ENCODE measurements around the gene SMIM17.
A peak's percentile ranks its signal among the peaks of the same experiment; 100 is the strongest.

Gene SMIM17

DNA sequence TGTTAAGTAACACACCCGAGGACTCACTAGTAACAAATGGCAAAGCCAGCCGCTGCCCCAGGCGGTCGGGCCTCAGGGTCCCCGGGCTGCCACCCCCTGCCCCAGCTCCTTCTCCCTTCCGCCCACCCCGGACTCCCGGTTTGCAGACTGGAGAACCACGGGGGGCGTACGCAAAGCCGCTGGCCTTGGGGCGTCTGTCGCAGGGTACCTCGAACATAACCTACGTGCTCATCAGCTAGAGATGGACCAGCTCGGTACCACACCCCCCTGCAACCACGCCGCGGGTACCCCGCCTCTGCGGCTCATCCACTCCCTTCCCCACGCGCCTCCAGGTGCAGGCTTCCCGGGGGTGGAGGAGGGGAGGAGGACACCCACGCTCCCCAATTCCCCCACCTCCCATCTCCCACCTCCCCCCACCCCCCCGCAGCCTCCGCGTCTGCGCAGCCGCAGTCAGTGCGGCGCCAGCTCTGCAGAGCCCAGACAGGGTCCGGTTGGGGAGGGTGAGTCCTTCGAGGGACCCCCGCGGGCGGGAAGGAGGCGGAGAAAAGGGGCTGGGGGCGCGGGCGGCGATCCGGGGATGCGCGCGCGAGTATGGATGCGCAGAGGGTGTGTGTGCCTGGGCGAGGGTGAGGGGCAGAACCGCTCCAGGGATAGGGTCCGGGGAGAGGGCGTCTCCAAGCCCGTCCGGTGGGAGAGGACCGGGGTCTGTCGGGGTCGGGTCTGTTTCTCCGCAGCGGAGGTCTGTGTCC is at the start of gene SMIM17:
SMIM17 (plus strand) TSS at position 449 of the 749 bp plus-strand sequence. CDS start 2,509 bp downstream, outside the sequence.
- peaks cover 8% of the 10 kb centered on the region for H3K27me3 Mint-ChIP-seq
- intact Hi-C loops (cut with micrococcal nuclease) = no loop called here
- no peaks in the 10 kb centered on the region for H3K36me3 Mint-ChIP-seq (ENCODE audit: low read depth)
- no peak within 1 kb of the TSS for H3K4me3 Mint-ChIP-seq
- H3K27ac Mint-ChIP-seq = no peak within 1 kb of the TSS
- no peaks in the 10 kb centered on the region for H3K4me1 Mint-ChIP-seq (ENCODE audit: low read depth)
- peaks cover 72% of the 10 kb centered on the region for H3K9me3 Mint-ChIP-seq

DNA sequence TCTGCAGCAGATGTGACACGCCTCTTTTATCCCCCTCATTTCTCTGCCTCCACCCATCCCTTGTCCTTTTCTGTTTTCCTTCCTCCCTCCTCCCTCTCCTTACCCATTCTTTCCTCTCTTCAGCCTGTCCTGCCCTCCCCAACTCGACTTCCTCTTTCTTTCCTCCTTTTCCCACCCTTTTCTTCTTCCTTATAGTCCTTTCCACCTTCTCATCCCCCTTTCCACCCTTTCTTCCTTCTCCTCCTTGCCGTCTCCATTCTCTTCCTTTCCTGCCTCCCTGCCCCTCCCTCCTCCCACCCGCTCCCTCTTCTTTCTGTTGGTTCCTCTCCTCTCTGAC is 48.5 kb upstream of the SMIM17 start:
- peaks cover 68% of the 10 kb centered on the region for H3K9me3 Mint-ChIP-seq
- H3K27me3 Mint-ChIP-seq = no peaks in the 10 kb centered on the region
- intact Hi-C loops (cut with micrococcal nuclease) = no loop called here
- peak overlapping the region; percentile 89 for H3K4me3 Mint-ChIP-seq
- H3K4me1 Mint-ChIP-seq (ENCODE audit: low read depth) = peaks cover 19% of the 10 kb centered on the region
- H3K36me3 Mint-ChIP-seq (ENCODE audit: low read depth) = peaks cover 38% of the 10 kb centered on the region
- H3K27ac Mint-ChIP-seq = peak overlapping the region; percentile 82

DNA sequence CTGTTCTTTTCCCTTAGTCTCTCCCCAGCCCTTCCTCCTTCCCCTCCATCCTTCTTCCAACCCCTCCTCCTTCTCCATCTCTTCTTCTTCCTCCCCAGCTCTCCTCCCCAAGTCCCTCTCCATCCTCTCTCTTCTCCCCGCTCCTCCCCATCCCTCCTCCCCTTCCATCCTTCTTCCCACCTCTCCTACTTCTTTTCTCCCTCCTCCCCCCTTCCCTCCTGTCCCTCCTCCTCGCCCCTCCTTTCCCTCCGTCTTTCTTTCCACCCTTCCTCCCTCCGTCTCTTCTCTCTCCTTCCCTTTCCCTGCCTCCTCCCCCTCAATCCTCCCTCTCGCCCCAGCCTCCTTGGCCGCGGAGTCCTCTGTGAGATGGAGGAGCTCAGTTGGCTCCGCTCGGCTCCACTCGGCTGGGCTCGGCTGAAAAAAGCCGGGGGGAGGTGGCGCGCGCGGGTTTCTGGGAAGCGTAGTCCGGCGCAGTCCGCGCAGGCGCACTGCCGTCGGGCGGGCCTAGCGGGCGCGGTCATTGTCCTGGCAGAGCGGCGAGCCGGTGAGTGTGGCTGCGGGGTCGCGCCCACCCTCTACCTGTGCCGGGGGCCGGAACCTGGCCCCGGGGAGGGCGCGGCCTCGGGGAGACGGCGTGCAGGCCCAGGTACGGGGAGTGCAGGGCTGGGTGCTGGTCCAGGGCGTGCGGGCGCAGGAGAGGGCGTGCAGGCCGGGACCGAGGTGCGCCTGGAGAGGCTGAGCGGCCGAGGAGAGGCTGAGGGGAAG is 48.0 kb upstream of the SMIM17 start, which contains the start of gene ZNF71:
ZNF71 (plus strand) TSS at position 520 of the 765 bp plus-strand sequence. CDS start 6,257 bp downstream, outside the sequence.
- intact Hi-C loops (cut with micrococcal nuclease) = loop anchor here (1.0 kb wide), 1 partner anchor 28 kb away; the partner anchor contains the start of gene ZNF470
- Mint-ChIP-seq H3K9me3 (peaks cover 62% of the 10 kb centered on the region), H3K4me1 (ENCODE audit: low read depth) (peaks cover 19% of the 10 kb centered on the region), H3K27ac (peak within 1 kb of the TSS; percentile 82), H3K4me3 (peak within 1 kb of the TSS; percentile 89), H3K36me3 (ENCODE audit: low read depth) (peaks cover 38% of the 10 kb centered on the region), H3K27me3 (no peaks in the 10 kb centered on the region)

DNA sequence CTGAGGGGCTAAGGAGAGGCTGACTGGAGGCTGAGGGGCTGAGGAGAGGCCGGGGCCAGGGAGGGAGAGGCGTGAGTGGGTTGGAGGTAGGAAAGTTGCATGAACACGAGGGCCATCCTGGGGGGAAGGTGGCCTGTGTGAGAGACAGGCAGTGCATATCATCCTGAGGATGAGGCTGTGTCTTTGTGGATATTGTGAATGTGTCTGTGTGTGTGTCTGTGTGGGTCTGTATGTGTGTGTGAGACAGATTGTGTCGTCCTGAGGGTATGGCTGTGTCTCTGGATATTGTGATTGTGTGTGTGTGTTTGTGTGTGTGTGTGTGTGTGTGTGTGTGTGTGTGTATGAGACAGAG is 47.4 kb upstream of the SMIM17 start:
- H3K4me1 Mint-ChIP-seq (ENCODE audit: low read depth) = peaks cover 19% of the 10 kb centered on the region
- peak overlapping the region; percentile 82 for H3K27ac Mint-ChIP-seq
- peaks cover 42% of the 10 kb centered on the region for H3K36me3 Mint-ChIP-seq (ENCODE audit: low read depth)
- H3K27me3 Mint-ChIP-seq = no peaks in the 10 kb centered on the region
- H3K9me3 Mint-ChIP-seq = peaks cover 61% of the 10 kb centered on the region
- intact Hi-C loops (cut with micrococcal nuclease) = loop anchor here (1.0 kb wide), 1 partner anchor 28 kb away; the partner anchor contains the start of gene ZNF470
- H3K4me3 Mint-ChIP-seq = peak overlapping the region; percentile 89

DNA sequence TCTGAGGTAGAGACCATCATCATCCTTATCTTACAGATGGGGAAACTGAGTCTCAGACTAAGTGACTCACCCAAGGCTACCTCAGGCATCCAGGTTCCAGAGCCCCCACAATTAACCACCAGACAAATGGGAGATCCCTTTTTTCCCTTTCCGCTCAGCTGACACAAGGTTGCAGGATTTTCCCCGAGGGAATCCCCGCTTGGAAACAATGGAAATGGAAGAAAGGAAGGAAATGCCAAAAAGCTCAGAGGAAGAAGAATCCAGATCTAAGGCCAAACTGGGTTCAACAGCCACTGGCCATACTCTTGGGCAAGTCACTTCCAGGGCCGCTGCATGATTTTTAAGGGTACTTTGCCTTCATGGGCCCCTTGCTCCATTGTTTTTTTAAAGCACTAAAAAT is 46.3 kb upstream of the SMIM17 start:
- Mint-ChIP-seq H3K27ac (no peak overlapping the region), H3K4me1 (ENCODE audit: low read depth) (peaks cover 19% of the 10 kb centered on the region), H3K9me3 (peaks cover 61% of the 10 kb centered on the region), H3K4me3 (no peak overlapping the region), H3K27me3 (no peaks in the 10 kb centered on the region), H3K36me3 (ENCODE audit: low read depth) (peaks cover 53% of the 10 kb centered on the region)
- intact Hi-C loops (cut with micrococcal nuclease) = no loop called here

DNA sequence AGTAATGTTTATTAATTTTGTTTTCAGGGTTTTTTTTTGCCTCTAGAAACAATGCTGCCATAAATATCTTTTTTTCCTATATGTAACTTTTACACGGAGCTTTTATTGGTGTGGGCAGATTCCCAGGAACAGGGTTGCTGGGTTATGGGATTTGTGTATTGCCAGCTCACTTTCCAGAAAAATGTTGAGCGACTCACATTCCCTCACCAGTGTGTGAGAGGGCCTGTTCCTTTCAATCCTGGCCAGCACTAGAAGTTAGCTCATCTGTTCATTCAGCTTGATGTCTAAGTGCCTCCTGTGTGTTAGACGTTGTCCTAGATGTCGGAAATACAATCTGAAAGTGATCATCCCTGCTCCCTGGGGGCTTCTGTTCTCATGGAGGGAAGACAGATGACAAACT is 45.3 kb upstream of the SMIM17 start:
- Mint-ChIP-seq H3K27me3 (no peaks in the 10 kb centered on the region), H3K27ac (no peak overlapping the region), H3K36me3 (ENCODE audit: low read depth) (peaks cover 63% of the 10 kb centered on the region), H3K4me3 (no peak overlapping the region), H3K4me1 (ENCODE audit: low read depth) (peaks cover 19% of the 10 kb centered on the region), H3K9me3 (peaks cover 61% of the 10 kb centered on the region)
- intact Hi-C loops (cut with micrococcal nuclease) = no loop called here

DNA sequence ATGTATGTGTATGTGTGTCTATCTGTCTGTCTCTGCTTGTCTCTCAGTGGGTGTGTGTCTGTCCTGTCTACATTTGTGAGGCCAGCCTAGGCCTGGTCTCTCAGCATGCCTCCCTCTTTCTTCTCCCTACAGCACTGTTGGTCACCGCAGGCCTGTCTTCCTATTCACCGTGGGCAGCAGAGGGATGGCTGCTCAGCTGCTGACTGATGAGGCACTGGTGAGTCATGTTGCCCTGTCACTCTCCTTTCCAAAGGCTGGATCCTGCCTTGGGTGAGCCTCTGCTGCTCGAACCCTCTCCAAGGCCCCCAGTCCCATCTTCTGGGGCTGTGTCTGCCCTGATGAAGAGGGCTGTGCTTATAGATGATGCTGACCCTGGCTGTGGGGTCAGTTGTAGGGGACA is 41.6 kb upstream of the SMIM17 start:
- Mint-ChIP-seq H3K27me3 (no peaks in the 10 kb centered on the region), H3K4me3 (no peak overlapping the region), H3K4me1 (ENCODE audit: low read depth) (peaks cover under 1% of the 10 kb centered on the region), H3K27ac (no peak overlapping the region), H3K36me3 (ENCODE audit: low read depth) (peaks cover 68% of the 10 kb centered on the region), H3K9me3 (peaks cover 81% of the 10 kb centered on the region)
- intact Hi-C loops (cut with micrococcal nuclease) = no loop called here

DNA sequence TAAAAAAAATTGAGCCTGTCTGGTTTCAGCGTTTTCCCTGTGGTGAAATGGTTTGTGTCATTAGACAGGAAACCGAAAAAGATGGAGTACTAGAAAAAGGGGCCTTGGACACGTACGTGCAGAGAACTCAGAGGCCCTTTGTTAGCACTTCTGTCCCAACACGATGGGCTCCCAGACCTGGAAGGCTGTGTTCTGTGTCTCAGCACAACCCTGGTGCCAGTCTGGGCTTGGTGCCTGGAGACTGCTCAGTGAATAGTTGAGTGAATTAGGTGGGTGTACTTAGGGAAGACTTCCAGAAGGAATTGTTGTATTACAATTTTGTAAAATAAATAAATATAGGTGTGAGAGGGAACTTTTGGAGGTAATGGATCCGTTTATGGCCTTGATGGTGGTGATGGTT is 39.1 kb upstream of the SMIM17 start:
- H3K9me3 Mint-ChIP-seq = peaks cover 91% of the 10 kb centered on the region

DNA sequence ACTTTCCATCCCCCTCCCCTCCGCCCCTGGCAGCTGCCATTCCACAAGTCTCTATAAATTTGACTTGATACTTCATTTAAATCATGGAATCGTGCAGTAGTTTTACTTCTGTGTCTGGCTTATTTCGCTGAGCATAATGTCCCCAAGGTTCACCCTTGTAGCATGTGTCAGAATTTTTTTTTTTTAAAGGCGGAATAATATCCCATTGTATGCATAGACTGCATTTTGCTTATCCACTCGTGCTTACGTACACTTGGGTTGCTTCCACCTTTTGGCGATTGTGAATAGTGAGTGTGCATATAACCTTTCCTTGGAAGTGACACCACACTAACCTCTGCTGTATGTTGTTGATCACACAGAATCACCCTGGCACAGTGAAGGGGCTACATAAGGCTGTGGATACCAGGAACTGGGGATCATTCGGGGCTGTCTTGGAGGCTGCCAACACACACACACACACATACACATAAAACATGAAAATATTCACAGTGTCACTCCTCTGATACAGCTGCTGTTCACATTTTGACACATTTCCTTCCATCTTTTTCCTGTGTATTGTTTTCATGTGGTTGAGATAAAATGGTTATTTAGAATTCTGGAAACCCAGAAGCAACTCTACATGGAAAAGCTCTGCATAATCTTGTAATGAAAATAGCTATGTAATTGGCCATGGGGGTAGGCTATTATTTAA is 34.5 kb upstream of the SMIM17 start:
- no peaks in the 10 kb centered on the region for H3K27me3 Mint-ChIP-seq
- no peak overlapping the region for H3K4me3 Mint-ChIP-seq
- H3K27ac Mint-ChIP-seq = no peak overlapping the region
- intact Hi-C loops (cut with micrococcal nuclease) = no loop called here
- H3K36me3 Mint-ChIP-seq (ENCODE audit: low read depth) = peaks cover 73% of the 10 kb centered on the region
- H3K9me3 Mint-ChIP-seq = peaks cover 99% of the 10 kb centered on the region
- H3K4me1 Mint-ChIP-seq (ENCODE audit: low read depth) = no peaks in the 10 kb centered on the region

More for the DNA sequence above, 39.1 kb upstream of the SMIM17 start:
- Mint-ChIP-seq H3K4me1 (ENCODE audit: low read depth) (no peaks in the 10 kb centered on the region), H3K4me3 (no peak overlapping the region), H3K27me3 (no peaks in the 10 kb centered on the region), H3K27ac (no peak overlapping the region), H3K36me3 (ENCODE audit: low read depth) (peaks cover 68% of the 10 kb centered on the region)
- intact Hi-C loops (cut with micrococcal nuclease) = no loop called here

DNA sequence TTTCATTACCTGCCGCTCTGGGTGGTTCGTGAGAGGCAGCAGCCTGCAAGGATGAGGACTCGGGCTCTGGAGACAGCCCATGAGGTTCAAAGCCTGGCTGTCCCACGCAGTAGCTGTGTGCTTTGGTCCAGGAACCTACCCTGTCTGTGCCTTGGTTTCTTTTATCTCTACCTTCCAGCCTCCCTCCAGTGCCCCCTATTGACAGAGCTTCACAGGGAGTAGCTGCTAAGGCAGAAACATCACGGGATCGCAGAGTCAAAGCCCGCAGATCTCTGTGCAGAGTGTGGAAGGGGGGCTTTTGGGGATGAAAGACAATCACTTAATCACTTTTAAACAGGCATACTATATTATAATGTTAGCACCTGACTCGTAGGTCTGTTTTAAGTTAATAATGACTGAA is 31.7 kb upstream of the SMIM17 start:
- H3K27me3 Mint-ChIP-seq = no peaks in the 10 kb centered on the region
- no peak overlapping the region for H3K27ac Mint-ChIP-seq
- intact Hi-C loops (cut with micrococcal nuclease) = no loop called here
- H3K4me1 Mint-ChIP-seq (ENCODE audit: low read depth) = no peaks in the 10 kb centered on the region
- no peak overlapping the region for H3K4me3 Mint-ChIP-seq
- peaks cover 99% of the 10 kb centered on the region for H3K9me3 Mint-ChIP-seq
- peaks cover 82% of the 10 kb centered on the region for H3K36me3 Mint-ChIP-seq (ENCODE audit: low read depth)

DNA sequence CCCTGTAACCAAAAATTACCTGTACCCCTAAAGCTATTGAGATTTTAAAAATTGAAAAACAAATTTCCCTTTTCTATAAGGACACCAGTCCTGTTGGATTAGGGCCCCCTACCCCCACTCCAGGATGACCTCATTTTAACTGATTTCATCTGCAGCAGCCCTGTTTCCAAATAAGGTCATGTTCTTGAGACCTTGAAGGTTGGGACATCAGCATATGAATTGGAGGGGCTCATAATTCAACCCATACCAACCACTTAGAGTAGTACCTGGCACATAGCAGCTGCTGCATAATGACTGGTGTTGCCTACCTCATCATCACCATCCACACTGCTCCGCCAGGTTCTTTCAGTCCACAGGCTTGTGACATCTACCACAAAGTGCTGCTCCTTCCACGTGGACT is 30.2 kb upstream of the SMIM17 start:
- no peak overlapping the region for H3K4me3 Mint-ChIP-seq
- intact Hi-C loops (cut with micrococcal nuclease) = no loop called here
- no peak overlapping the region for H3K27ac Mint-ChIP-seq
- peaks cover 100% of the 10 kb centered on the region for H3K9me3 Mint-ChIP-seq
- H3K36me3 Mint-ChIP-seq (ENCODE audit: low read depth) = peaks cover 91% of the 10 kb centered on the region
- no peaks in the 10 kb centered on the region for H3K4me1 Mint-ChIP-seq (ENCODE audit: low read depth)
- no peaks in the 10 kb centered on the region for H3K27me3 Mint-ChIP-seq

DNA sequence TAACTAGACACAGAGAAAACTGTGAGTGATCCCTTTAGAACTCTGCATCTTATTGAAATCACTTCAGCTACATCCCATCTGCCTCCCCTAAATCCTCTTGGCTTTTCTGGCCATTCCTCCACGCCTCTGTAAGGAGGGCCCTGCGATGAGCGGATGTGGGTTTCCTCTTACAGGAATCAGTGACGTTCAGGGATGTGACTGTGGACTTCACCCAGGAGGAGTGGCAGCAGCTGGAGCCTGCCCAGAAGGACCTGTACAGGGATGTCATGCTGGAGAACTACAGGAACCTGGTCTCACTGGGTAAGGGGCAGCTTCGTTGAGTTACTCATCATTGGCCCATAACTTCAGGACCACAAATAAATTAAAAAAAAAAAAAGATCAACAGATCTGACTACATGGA is 29.3 kb upstream of the SMIM17 start:
- H3K27me3 Mint-ChIP-seq = no peaks in the 10 kb centered on the region
- H3K4me1 Mint-ChIP-seq (ENCODE audit: low read depth) = no peaks in the 10 kb centered on the region
- no peak overlapping the region for H3K4me3 Mint-ChIP-seq
- H3K9me3 Mint-ChIP-seq = peaks cover 100% of the 10 kb centered on the region
- intact Hi-C loops (cut with micrococcal nuclease) = no loop called here
- no peak overlapping the region for H3K27ac Mint-ChIP-seq
- peaks cover 91% of the 10 kb centered on the region for H3K36me3 Mint-ChIP-seq (ENCODE audit: low read depth)

DNA sequence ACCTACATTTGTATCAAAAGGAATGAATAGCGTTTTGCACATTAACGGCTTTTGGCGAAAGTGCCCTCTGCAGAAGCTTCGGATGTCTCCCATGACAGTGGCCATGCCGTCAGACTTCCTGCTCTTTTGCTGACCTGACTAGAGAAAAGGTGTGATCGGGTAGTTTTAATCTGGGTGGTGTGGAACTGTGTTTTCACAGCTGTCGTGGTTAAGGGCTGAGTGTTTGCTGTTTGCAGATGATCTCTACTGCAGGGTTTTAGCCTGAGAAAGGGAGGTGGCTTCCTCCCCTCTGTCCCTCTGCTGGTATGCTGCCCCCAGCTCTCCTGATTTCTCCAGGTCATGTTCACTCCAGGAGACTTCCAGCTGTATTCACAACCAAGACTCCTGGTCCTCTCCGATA is 25.4 kb upstream of the SMIM17 start:
- intact Hi-C loops (cut with micrococcal nuclease) = no loop called here
- Mint-ChIP-seq H3K4me1 (ENCODE audit: low read depth) (no peaks in the 10 kb centered on the region), H3K4me3 (no peak overlapping the region), H3K9me3 (peaks cover 100% of the 10 kb centered on the region), H3K36me3 (ENCODE audit: low read depth) (peaks cover 94% of the 10 kb centered on the region), H3K27me3 (no peaks in the 10 kb centered on the region), H3K27ac (no peak overlapping the region)

DNA sequence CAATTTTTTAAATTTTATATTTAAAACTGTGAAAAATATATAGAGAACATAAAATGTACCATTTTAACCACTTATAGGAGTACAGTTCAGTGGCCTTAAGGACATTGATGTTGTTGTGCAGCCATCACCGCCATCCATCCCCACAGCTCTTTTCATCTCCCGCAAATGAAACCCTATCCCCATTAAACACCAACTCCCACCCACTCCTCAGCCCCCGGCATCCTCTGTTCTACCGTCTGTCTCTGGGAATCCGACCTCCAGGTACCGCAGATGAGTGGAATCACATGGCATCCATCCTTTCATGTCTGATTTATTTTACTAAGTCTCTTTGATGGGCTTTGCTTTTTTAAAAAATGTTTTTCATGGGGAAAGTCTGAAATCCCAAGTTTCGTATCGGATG is 23.8 kb upstream of the SMIM17 start:
- intact Hi-C loops (cut with micrococcal nuclease) = no loop called here
- Mint-ChIP-seq H3K4me1 (ENCODE audit: low read depth) (no peaks in the 10 kb centered on the region), H3K27me3 (no peaks in the 10 kb centered on the region), H3K4me3 (no peak overlapping the region), H3K9me3 (peaks cover 100% of the 10 kb centered on the region), H3K36me3 (ENCODE audit: low read depth) (peaks cover 94% of the 10 kb centered on the region), H3K27ac (no peak overlapping the region)
